Bone marrow (tissue), 2 donors: ENCODE results near the gene VGLL4.
"Not testable (repeated sequence)": the region's sequence is repeated elsewhere in the genome, so short reads cannot be mapped to it uniquely, and the experiment has no call there.

Experiments used
- DNase-seq, 2 donors: peaks; one replicate each; lab custom pipeline; 2025; lab: John Stamatoyannopoulos, UW

The VGLL4 gene

GRCh38 chr3:11530153-11530721 lies 113.5 kb downstream of the VGLL4 start:
- DNase-seq: no peak

- DNase-seq: no peak
Measured at GRCh38 chr3:11529281-11529680, 114.4 kb downstream of the VGLL4 start.

- not testable (repeated sequence) for DNase-seq
Measured at GRCh38 chr3:11526121-11526520, 117.6 kb downstream of the VGLL4 start.

DNA sequence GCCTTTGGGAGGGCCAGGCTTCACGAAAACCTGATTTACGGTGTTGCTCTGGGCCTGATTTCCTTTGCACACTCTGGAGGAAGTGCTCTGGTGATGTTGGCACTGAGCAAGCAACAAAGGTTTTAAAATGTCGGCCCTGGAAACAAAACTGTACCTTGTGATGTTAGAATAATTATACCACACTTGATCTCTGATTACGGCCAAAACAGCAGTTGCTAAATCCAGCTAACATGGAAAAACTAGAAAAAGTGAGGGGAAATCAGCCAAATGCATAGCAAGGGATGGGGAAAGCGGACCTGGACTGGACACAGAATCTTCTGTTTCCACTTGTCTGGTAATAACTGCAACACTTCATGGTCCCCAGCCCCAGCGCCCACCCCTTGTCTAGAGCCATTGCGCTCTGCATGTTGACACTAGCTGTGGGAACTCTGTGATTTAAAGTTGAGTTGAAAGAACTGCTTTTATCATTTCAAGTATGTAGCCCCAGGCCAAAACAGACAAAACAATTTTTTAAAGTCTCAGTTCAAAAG lies 120.1 kb downstream of the VGLL4 start:
- DNase-seq: no peak

GRCh38 chr3:11522953-11523571 lies 120.7 kb downstream of the VGLL4 start:
- DNase-seq: no peak

- DNase-seq: no peak
Measured at GRCh38 chr3:11522398-11522715, 121.4 kb downstream of the VGLL4 start.

GRCh38 chr3:11521167-11521566 lies 122.5 kb downstream of the VGLL4 start:
- no peak for DNase-seq

GRCh38 chr3:11517601-11518000 lies 126.1 kb downstream of the VGLL4 start:
- no peak for DNase-seq

DNA sequence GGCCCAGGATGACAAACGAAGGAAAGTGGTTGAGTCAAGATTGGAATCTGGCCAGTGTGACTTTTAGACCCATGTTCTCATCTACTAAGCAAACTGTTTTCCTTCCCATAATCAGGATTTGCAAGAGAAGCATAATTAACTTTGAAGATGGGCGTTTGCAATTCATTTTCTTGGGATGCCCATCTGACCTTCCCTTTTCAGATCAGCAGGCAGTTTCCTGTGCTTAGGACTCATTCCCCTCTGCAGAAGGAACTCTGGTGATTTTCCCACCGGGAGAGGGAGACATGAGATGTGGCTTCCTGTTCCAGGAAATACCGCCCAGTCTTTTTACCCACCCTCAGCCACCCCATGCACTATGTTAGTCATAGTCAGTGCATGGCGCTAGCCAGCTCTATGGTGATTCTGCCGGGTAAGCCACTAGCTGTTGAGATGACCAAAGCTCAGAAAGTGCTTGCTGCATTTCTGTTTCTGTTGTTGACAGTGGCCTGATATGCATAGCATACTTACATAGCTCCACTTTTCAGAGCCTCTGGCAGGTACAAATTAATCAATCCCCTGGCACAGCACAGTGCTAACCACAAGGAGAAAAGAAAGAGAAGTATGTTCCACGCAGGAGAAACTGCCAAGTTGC lies 129.4 kb downstream of the VGLL4 start:
- DNase-seq: no peak

DNA sequence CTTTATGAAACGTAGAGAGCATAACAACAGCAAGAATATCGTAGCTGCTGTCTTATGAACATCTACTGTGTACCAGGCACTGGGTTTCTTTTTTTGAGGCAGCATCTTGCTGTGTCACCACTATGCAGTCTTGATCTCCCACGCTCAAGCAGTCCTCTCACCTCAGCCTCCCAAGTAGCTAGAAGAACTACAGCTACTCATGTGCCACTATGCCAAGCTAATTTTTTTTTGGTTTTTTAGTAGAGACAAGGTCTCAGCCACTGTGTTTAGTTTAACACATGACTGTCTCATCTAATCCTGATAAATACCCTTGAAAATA lies 129.9 kb downstream of the VGLL4 start:
- DNase-seq: no peak

GRCh38 chr3:11513125-11513816 lies 130.4 kb downstream of the VGLL4 start:
- not testable (repeated sequence) for DNase-seq

DNA sequence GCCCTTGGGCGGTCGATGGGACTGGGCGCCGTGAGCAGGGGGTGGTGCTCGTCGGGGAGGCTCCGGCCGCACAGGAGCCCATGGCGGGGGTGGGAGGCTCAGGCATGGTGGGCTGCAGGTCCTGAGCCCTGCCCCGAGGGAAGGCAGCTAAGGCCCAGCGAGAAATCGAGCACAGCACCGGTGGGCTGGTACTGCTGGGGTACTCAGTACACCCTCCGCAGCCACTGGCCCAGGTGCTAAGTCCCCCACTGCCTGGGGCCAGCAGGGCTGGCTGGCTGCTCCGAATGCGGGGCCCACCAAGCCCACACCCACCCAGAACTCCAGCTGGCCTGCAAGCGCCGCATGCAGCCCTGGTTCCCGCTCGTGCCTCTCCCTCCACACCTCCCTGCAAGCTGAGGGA lies 132.1 kb downstream of the VGLL4 start:
- DNase-seq: not testable (repeated sequence)

DNA sequence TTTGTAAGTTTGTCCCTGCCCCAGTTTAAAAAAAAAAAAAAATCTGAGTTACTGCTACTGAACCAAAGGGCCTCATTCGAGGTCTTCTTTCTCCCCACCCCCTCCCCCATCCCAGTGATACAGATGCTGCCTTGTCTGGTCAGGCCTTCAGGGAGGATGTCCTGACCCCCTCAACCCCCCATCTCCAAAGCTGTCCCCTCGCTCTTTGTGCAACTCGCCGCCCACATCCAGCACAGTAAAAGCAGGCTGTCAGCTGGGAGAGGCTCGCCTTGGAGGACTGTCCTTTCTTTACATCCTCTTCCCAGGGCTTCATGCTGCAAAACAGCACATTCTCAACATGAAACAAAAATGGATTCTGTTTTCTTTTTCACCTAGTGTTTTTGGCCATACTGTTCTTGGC lies 133.4 kb downstream of the VGLL4 start:
- no peak for DNase-seq

- no peak for DNase-seq
Measured at GRCh38 chr3:11510001-11510340, 133.7 kb downstream of the VGLL4 start.

DNA sequence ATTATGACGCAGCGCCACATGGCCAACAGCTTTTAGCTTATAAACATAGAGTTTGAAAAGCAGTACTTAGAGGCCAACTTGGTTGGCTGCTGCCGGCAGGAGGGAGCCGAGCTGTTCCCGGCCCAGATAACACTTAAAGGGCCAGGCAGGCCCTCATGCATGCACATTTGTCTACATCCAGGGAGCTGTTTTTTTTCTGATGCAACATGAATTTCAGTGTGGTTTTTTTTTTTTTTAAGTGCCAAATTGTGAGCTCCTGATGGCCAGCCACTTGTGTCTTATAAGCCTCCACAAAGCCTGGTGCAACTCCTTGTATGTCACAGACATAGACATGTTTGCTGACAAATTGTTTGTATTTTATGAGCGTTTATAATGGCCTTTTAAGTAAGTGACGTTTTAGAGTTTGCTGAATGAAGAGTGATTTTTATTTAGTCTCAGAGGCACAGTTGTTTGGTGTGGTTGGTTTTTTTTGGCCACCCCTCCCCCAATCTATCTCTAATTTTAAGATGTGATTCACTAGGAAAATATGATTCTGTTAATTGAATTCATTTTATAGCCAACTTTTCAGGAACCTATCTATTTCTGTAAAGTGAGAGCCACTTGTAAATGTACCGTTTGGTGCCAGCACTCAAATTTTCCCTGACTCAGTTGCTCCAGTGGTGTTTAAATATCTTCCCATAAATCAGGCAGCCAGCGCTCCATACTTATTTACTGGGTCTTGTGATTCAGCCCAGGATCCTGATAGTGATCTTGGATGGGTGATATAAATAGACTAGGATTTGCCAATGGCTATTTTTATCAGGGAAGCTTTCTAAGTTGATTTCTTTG lies 134.3 kb downstream of the VGLL4 start:
- no peak for DNase-seq

- DNase-seq: no peak
Measured at GRCh38 chr3:11508346-11509172, 135.2 kb downstream of the VGLL4 start.

DNA sequence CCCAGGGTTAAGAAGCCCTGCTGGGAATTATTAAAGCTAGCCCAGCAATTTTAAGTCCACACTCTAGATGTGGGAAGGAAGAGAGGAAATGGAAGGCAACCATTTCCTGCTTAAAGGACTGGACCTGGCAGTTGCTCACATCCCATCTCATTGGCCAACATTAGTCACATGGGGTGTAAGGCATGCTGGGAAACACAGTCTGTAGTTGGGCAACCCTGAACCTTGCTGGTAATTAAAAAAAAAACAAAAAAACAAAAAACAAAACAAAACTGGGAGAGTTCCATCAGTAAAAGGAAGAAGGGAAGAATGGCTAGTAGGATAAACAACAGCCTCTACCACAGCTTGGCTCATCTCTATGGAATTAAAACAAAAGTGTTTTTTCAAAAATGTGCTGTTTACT lies 136.0 kb downstream of the VGLL4 start:
- DNase-seq: no peak
